Measurements from ENCODE around the gene SCG2.

Gene SCG2

DNA sequence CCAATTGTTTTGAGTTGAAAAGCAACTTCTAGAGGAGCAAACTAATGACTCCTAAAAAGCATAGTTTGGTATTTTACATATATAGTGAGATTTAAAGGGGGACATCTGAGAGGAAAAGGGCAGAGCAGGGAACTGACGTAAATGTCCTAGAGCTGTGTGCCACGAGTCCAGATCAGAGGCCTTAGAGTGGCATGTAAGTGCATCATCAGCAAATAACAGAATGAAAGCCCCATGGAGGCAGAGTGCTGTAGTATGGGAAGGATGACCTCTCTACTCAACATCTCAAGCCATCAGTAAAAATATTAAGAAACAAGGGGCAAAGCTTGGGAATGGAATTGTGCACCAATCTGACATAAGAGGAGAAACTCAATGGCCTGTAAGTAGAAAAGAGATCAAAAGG lies 31.4 kb downstream of the SCG2 start:
- DNase-seq: no peak

DNA sequence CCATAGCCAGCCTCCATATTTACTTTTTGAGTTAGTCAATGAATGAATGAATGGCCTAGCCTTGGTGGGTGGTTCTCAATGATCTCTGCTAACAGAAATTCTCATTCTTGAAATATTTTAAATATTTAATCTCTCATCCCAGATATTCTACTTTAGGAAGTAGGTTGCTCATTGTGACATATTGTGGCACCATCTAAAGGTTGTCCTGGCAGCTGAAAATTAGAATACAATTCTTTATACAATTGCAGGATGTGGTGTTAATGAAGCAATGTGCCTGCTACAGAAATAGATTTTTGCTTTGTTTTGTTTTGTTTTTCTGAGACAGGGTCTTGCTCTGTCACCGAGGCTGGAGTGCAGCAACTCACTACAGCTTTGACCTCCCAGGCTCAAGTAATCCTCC lies 35.8 kb downstream of the SCG2 start:
- no peak for DNase-seq

- DNase-seq: peak; percentile 72
These were observed 38.7 kb downstream of the SCG2 start for GRCh38 chr2:223563462-223563861.

GRCh38 chr2:223562078-223562477 lies 40.1 kb downstream of the SCG2 start:
- DNase-seq: no peak

DNA sequence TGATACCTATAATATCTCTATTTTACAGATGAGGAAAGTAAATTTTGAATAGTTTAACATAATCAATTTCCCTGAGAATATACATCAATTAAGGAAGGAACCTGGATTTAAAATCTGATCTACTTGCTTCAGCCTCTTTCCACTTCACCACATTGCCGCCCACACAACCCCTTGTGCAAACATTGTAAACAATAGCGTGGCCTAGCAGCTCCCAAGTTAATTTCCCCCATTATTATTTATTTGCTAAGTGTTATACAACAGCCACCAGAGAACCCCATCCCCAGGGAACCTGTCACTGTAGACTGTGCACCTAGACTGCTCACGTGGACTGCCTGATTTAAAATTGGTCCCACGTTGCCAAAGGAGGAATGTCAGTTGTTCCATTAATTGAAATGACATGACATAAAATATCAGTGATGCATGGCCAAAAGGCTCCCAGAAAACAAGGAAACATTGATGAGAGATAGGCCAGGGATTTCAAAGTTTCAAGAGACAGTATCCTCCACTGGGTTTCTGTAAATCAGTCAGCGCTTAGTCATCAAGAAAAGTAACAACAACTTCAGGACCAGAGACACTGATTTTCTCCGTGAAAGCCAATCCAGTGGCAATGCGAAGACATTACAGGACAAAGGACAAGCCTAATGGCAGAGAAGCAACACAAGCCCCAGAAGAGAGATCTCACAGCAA lies 41.3 kb downstream of the SCG2 start:
- DNase-seq: no peak

GRCh38 chr2:223558970-223559369 lies 43.2 kb downstream of the SCG2 start:
- no peak for DNase-seq

DNA sequence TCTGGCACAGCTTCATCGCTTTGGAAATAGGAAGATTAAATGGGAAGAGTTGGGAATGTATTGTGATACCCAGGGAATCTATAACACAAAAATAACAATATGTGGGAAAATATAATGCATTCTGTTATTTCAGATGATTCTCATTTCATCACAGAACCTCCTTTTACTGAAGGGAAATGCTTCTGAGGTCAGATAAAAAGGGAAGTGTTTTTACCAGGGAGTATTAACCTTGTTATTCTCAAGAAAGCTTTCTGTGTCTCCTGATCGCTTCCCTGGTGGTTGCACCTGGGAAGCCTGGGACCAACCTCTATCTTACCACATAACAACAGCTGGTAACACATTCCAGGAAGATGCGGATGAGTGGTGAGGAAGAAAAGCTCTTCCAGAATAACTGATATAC lies 47.2 kb downstream of the SCG2 start:
- no peak for DNase-seq

DNA sequence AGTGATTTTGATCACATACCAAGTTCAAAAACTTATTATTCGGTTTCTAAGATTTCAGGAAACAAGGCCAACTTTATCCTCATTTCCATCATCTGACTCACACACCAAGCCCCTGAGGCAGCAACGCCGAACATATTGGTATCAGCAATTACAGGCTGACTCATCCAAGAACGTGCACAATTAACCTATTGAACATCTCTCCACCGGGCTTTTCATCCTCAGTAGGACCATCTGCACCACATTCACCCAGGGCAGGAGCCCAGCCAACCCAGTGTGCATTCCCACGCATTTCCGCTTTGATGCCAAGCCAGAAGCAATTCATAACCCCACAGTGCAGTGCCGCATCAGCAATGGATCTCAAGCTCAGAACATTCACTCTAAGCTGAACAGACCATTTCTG lies 52.9 kb downstream of the SCG2 start:
- peak; percentile 94 for DNase-seq

DNA sequence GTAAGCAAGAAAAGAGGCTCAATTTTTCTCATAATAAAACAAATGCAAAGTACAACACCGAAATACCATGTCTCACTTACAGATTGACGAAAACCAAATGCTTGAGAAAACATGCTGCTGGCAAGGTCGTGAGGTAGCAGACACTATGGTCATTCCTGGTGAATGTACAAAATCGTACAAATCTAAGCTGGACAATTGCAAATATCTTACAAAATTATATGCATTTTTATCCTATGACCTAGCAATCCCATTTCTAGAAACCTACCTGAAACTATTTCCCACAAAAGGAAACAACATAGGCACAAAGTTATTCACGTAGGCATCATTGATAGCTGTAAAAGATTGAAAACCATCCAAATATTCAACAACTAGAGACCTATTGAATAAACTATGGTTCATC lies 54.0 kb downstream of the SCG2 start:
- no peak for DNase-seq

Data from NCI-H226 (cell line).